Gastroesophageal sphincter (tissue), 4 donors: ENCODE data around the gene PDLIM5. TPM values are rescaled to one million over a fixed set of nuclear protein-coding genes. Genes with fewer than 3 reads are reported as not detected.

Experiments used
- ATAC-seq: fragments of 150-250 bp; one replicate; pipeline ENCODE4 v1.9.1; 2016; ENCODE audit warnings: mild to moderate bottlenecking, moderate library complexity
- H3K27ac ChIP-seq, 4 donors: fragments of 200-600 bp; sonication (generic) in 3 of 4; 1 replicate in 3 of 4; 2 replicates in 1 of 4; pipeline ENCODE4 v1.5.1; 2016 to 2019
- H3K27me3 ChIP-seq: fragments of 200-600 bp; sonication (generic); one replicate; pipeline ENCODE4 v1.5.1; 2019
- H3K36me3 ChIP-seq, 2 donors: fragments of 200-600 bp; sonication (generic); one replicate each; pipeline ENCODE4 v1.5.1; 2019; ENCODE audit warnings: control low read depth in 1 of 2
- H3K4me1 ChIP-seq, 3 donors: fragments of 200-600 bp; sonication (generic); 1 replicate in 2 of 3; 2 replicates in 1 of 3; pipeline ENCODE4 v1.5.1; 2016 to 2019; ENCODE audit warnings: control low read depth in 2 of 3
- H3K4me3 ChIP-seq, 2 donors: fragments of 200-600 bp; sonication (generic); one replicate each; pipeline ENCODE4 v1.5.1; 2019; ENCODE audit warnings: mild to moderate bottlenecking in 1 of 2, moderate library complexity in 1 of 2
- H3K9me3 ChIP-seq, 3 donors: fragments of 200-600 bp; sonication (generic); one replicate each; pipeline ENCODE4 v1.5.1; 2017 to 2019; ENCODE audit warnings: control low read depth in 2 of 3
- EP300 ChIP-seq: sonication (generic); formaldehyde crosslinking; IDR thresholded peaks from one replicate; pipeline ENCODE4 v1.6.1; 2017; ENCODE audit warnings: antibody characterized with exemption, mild to moderate bottlenecking
- POLR2A ChIP-seq, 2 donors: fragments of 450-650 bp; IDR thresholded peaks; one replicate each; pipeline ENCODE4 v1.6.1; 2017; ENCODE audit warnings: antibody characterized with exemption in 2 of 2, mild to moderate bottlenecking in 2 of 2, moderate library complexity in 1 of 2
- POLR2AphosphoS5 ChIP-seq: sonication (generic); formaldehyde crosslinking; IDR thresholded peaks from one replicate; pipeline ENCODE4 v1.6.1; 2017; ENCODE audit warnings: antibody characterized with exemption
- WGBS, 2 donors: methylation state at CpG; one replicate each; pipeline ENCODE4 v1.1.5; 2018; ENCODE audit warnings: low coverage in 1 of 2; 5-methylcytosine and 5-hydroxymethylcytosine counted together
- total RNA-seq, 4 donors: library from RNA; depleted of rRNA; stranded (reverse); fragments of >200 nt; gene quantifications; one replicate each; pipeline ENCODE4 v1.1.0, GENCODE V29; 2016
- TF ChIP-seq, protein P1 (sequence below), 4 experiments: fragments of 200-600 bp in 2 of 4; fragments of 450-650 bp in 2 of 4; sonication (generic) in 1 of 4; IDR thresholded peaks; one replicate each; pipeline ENCODE4 v1.5.1; 2017 to 2019; ENCODE audit warnings: antibody characterized with exemption in 4 of 4, mild to moderate bottlenecking in 2 of 4, moderate library complexity in 2 of 4

PDLIM5 gene
- total RNA-seq, 4 donors from 2014 or later = 100 to 223 (median 175) TPM

DNA sequence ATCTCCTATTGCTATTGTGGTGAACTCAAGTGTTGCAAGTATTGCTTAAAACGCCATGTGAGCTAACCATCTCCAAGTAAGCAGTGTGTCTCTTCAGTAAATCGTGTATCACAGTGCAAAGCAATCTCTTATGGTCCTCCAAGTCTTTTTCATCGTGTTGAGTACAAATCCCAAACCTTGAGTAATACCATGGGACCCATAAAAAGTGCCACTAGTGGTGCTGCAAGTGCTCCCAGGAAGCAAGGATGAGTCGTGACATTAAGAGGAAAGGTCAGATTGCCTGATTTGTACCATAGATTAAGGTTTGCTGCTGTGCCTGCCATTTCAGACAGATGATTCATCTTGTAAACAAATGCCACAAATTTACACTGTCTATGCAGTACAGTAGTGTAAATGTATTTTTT is 239.1 kb downstream of the PDLIM5 start:
- no peak for TF ChIP-seq POLR2AphosphoS5
- H3K27ac ChIP-seq = no peak overlapping the region
- H3K4me3 ChIP-seq = no peak overlapping the region
- 69 to 81% methylated on average over 4 of the region's 4 CpGs for WGBS, 2 donors
- H3K27me3 ChIP-seq = no peaks in the 10 kb centered on the region
- H3K4me1 ChIP-seq = no peaks in the 10 kb centered on the region
- H3K36me3 ChIP-seq = no peaks in the 10 kb centered on the region
- no peaks in the 10 kb centered on the region for H3K9me3 ChIP-seq
- no peak for ATAC-seq

DNA sequence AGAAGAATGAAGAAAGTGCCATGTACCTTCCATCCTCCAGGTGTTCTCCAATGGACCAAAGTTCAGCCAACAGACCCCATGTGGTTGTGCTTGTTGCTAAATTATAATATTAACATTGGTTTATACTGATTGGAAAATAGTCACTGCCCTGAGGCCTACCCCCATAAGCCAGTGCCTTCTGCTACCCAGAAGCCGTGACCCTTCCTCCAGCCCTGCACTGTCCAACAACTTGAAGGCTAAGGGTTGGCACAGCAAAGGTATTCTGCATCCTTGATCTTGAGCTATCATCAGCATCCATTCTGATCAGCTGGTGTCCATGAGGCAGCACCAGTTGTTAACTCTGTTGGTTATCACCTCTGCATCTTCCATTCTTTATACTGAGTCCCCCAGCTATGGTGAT is 239.8 kb downstream of the PDLIM5 start:
- Histone ChIP-seq H3K36me3 (no peaks in the 10 kb centered on the region), H3K4me3 (no peak overlapping the region), H3K9me3 (no peaks in the 10 kb centered on the region), H3K4me1 (no peaks in the 10 kb centered on the region), H3K27me3 (no peaks in the 10 kb centered on the region), H3K27ac (no peak overlapping the region)
- WGBS, 2 donors = 100% methylated on average over 1 of the region's 1 CpG; no CpG with 5 or more reads in 1 of the 2 donors
- TF ChIP-seq, protein P1, sequence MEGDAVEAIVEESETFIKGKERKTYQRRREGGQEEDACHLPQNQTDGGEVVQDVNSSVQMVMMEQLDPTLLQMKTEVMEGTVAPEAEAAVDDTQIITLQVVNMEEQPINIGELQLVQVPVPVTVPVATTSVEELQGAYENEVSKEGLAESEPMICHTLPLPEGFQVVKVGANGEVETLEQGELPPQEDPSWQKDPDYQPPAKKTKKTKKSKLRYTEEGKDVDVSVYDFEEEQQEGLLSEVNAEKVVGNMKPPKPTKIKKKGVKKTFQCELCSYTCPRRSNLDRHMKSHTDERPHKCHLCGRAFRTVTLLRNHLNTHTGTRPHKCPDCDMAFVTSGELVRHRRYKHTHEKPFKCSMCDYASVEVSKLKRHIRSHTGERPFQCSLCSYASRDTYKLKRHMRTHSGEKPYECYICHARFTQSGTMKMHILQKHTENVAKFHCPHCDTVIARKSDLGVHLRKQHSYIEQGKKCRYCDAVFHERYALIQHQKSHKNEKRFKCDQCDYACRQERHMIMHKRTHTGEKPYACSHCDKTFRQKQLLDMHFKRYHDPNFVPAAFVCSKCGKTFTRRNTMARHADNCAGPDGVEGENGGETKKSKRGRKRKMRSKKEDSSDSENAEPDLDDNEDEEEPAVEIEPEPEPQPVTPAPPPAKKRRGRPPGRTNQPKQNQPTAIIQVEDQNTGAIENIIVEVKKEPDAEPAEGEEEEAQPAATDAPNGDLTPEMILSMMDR (IDR thresholded peaks at IDR 0.05) = no peak
- ATAC-seq = no peak

DNA sequence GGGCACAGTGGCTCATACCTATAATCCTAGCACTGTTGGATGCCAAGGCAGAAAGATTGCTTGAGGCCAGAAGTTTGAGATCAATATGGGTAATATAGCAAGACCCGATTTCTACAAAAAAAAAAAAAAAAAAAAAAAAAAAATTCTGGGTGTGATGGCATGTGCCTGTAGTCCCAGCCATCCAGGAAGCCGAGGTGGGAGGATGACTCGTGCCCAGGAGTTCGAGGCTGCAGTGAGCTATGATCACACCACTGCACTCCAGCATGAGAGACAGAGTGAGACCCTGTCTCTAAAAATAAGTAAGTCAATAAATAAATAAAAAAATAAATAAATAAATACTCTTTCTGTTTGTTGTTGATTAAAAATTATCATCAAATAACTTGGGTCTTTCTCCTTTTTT is 243.6 kb downstream of the PDLIM5 start:
- Histone ChIP-seq H3K27ac (no peak overlapping the region), H3K4me3 (no peak overlapping the region), H3K36me3 (no peaks in the 10 kb centered on the region), H3K4me1 (no peaks in the 10 kb centered on the region), H3K27me3 (no peaks in the 10 kb centered on the region), H3K9me3 (no peaks in the 10 kb centered on the region)
- TF ChIP-seq, protein P1 (IDR thresholded peaks at IDR 0.05) = no peak
- TF ChIP-seq POLR2AphosphoS5 = no peak
- no peak for TF ChIP-seq POLR2A (IDR thresholded peaks at IDR 0.05)
- TF ChIP-seq EP300 = no peak
- WGBS, 2 donors = 72% methylated on average over 3 of the region's 4 CpGs; no CpG with 5 or more reads in 1 of the 2 donors
- ATAC-seq = no peak

DNA sequence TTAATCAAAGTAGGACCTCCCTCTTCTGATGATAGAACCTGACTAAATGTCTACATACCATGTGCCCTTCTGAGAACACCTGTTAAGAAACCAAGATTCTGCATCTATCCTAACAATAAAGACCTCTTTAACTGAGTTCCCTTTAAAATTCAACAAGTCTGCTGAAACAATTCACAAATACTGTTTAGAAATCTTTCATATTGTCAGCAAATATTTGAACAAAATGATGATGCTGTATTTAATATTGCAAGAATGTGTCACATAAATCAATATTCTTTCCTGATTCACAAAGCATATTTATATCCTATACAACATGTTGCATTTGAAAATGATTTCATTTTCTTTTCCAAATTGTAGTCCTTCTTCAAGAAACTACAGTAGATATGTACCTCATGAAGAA is 246.4 kb downstream of the PDLIM5 start:
- H3K9me3 ChIP-seq = no peaks in the 10 kb centered on the region
- H3K4me1 ChIP-seq = no peaks in the 10 kb centered on the region
- H3K4me3 ChIP-seq = no peak overlapping the region
- no peak for TF ChIP-seq POLR2AphosphoS5
- TF ChIP-seq, protein P1 (IDR thresholded peaks at IDR 0.05) = no peak
- no peak for TF ChIP-seq POLR2A (IDR thresholded peaks at IDR 0.05)
- TF ChIP-seq EP300 = no peak
- H3K27ac ChIP-seq = no peak overlapping the region
- no peak for ATAC-seq
- no peaks in the 10 kb centered on the region for H3K36me3 ChIP-seq
- no peaks in the 10 kb centered on the region for H3K27me3 ChIP-seq

DNA sequence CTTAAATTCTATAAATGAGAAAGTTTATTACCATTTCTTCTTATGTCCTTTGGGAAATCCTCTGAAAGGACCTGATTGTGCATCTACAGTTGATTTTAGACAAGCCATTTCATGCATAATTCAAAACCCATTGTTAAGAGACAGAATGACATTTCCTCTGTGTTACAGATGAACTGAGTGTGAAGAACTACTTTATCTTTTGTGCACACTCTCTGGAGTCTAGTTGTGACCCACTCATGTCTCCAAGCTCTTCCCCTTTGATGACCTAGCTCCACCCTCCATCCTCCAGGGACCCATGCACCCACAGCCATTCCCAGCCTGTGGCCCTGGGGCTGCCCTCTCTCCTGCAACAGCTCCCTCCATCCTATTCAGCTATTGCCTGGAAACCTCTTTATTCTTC is 248.6 kb downstream of the PDLIM5 start:
- Histone ChIP-seq H3K4me3 (no peak overlapping the region), H3K27me3 (no peaks in the 10 kb centered on the region), H3K9me3 (no peaks in the 10 kb centered on the region), H3K4me1 (no peaks in the 10 kb centered on the region), H3K36me3 (no peaks in the 10 kb centered on the region), H3K27ac (no peak overlapping the region)
- TF ChIP-seq EP300 (no peak), POLR2AphosphoS5 (no peak), POLR2A (IDR thresholded peaks at IDR 0.05) (no peak)
- TF ChIP-seq, protein P1 (IDR thresholded peaks at IDR 0.05) = no peak
- no peak for ATAC-seq
